Naive thymus-derived CD8-positive, alpha-beta T cell (primary cell): ENCODE data around the gene RSAD2. TPM values are rescaled to one million over a fixed set of nuclear protein-coding genes. Genes with fewer than 3 reads are reported as not detected.

Source experiments
- ATAC-seq, 2 donors: fragments of 150-1000 bp; cut with Tn5 transposase in 1 of 2; sonication (Bioruptor Pico), chemical (Tn5 transposase) in 1 of 2; 1 replicate in 1 of 2; 2 replicates in 1 of 2; pipeline ENCODE4 v1.10.0; 2021; ENCODE audit warnings: mild to moderate bottlenecking in 2 of 2, moderate library complexity in 2 of 2
- POLR2A ChIA-PET: fragments of 350-600 bp; sonication (Branson Sonifier 250); formaldehyde crosslinking; loops from one replicate; lab custom pipeline; 2021; ENCODE audit warnings: antibody characterized with exemption; lab: Charles Lee
- DNase-seq, 10 donors: peaks; one replicate each; pipeline versions ENCODE4 v3.0.0 to v3.0.0-alpha.2; 2020 to 2022
- H3K27ac Mint-ChIP-seq, 10 donors: one replicate each; pipeline ENCODE4 v1.8.0; 2020 to 2022; ENCODE audit warnings: mild to moderate bottlenecking in 10 of 10, mixed read lengths in 10 of 10, moderate library complexity in 4 of 10, inconsistent platforms in 1 of 10
- H3K27me3 Mint-ChIP-seq, 5 donors: one replicate each; pipeline ENCODE4 v1.8.0; 2021 to 2022; ENCODE audit warnings: mixed read lengths in 5 of 5
- H3K36me3 Mint-ChIP-seq, 3 donors: one replicate each; pipeline ENCODE4 v1.8.0; 2020 to 2022; ENCODE audit warnings: mixed read lengths in 3 of 3, mild to moderate bottlenecking in 2 of 3, inconsistent platforms in 1 of 3
- H3K4me1 Mint-ChIP-seq, 4 donors: one replicate each; pipeline ENCODE4 v1.8.0; 2021 to 2022; ENCODE audit warnings: mixed read lengths in 4 of 4
- H3K4me3 Mint-ChIP-seq, 10 donors: one replicate each; pipeline ENCODE4 v1.8.0; 2020 to 2022; ENCODE audit warnings: mild to moderate bottlenecking in 10 of 10, mixed read lengths in 10 of 10, moderate library complexity in 6 of 10, inconsistent platforms in 1 of 10
- H3K9me3 Mint-ChIP-seq, 9 donors: one replicate each; pipeline ENCODE4 v1.8.0; 2020 to 2022; ENCODE audit warnings: mixed read lengths in 9 of 9, mild to moderate bottlenecking in 3 of 9, inconsistent platforms in 1 of 9, moderate library complexity in 1 of 9
- polyA plus RNA-seq, 3 donors: library from polyadenylated mRNA; unstranded; fragments of 300-500 nt; fragmentation: Illumina TruSeq; gene quantifications; one replicate each; pipeline ENCODE4 v1.2.3, GENCODE V29; 2021
- total RNA-seq, 8 experiments: library from RNA in 2 of 8; stranded (reverse) in 2 of 8; gene quantifications; one replicate each; pipeline ENCODE4 v1.2.3 and lab custom pipeline; 2021 to 2026

RSAD2 gene
- total and polyA plus RNA-seq, 5 experiments from 2014 or later: 4.0 to 11.1 (median 5.2) TPM

DNA sequence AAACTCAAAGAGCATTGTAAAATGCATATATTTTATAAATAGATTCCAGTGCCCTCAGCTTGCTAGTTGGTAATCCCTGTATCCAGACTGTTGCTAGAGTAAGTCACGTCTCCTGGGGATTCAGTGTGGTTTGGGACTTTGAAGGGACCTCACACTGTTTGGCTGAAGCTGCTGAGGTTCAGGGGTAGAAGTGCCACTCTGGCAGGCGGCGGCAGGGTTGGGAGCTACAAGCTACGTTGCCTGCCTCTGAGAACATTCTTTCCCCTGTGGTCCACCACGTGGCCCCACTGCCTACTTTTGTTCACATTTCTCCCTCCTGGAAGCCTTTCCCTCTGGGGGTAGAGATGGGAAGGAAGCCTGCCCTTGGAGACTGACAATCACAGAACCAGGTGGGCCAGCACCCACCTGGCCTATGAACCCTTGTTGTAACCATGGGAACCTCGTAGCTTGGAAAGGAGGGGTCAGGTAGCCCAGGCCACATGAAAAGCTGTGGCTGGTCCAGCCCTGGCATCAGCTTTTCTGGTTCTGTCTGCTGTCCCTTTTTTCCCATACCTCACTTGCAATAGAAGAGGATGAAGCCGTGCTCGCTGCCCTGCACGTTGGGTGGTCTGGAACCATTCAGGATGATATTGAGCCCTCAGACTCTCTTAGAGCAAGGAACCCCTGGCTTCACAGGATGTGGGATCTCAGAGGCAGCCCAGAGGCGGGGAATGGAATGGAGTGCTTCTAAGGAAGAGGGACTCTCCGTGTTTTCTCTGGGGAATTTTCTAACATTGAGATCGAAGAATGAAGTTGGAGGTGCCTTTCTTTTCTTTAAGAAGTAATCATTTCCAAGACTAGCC is 42.5 kb downstream of the RSAD2 start:
- ATAC-seq: no peak
- no peaks in the 10 kb centered on the region for H3K27me3 Mint-ChIP-seq
- H3K36me3 Mint-ChIP-seq: peaks cover 0 to 4% (median 4%) of the 10 kb centered on the region in 3 donors
- H3K9me3 Mint-ChIP-seq: peaks cover 0 to 3% (median 0%) of the 10 kb centered on the region in 9 donors
- peak overlapping the region; percentile 72 to 89 (median 77) for H3K4me3 Mint-ChIP-seq
- no peak for DNase-seq
- H3K27ac Mint-ChIP-seq: peak overlapping the region; percentile 47 to 93 (median 77)
- POLR2A ChIA-PET: interaction anchor here (0.7 to 6.7 kb wide), 5 partner anchors 10 to 49 kb away, joined by 3 to 55 read pairs (median 3); no protein-coding TSS in a partner anchor
- H3K4me1 Mint-ChIP-seq: peaks cover 50 to 85% (median 80%) of the 10 kb centered on the region in 4 donors

DNA sequence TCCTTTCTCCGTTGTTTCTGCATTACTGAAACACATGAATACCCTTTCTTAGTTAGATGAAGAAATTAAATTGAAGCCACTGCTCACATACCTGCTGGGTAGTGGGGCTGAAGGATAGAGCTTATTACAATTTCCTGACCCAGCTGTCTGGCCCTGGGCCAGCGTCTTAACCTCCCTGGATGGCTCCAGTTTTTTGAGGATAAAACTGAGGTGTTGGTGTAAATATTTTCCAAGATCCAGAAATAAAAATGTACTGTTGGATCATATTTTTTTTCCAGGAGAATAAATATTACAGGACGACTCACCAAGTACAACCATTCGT is 43.1 kb downstream of the RSAD2 start:
- peaks cover 0 to 3% (median 0%) of the 10 kb centered on the region in 9 donors for H3K9me3 Mint-ChIP-seq
- H3K4me3 Mint-ChIP-seq: peak overlapping the region in 7 of 10 donors; percentile 11 to 83 (median 60)
- ATAC-seq: no peak
- peaks cover 0 to 4% (median 4%) of the 10 kb centered on the region in 3 donors for H3K36me3 Mint-ChIP-seq
- peak overlapping the region in 6 of 10 donors; percentile 52 to 91 (median 68) for H3K27ac Mint-ChIP-seq
- H3K4me1 Mint-ChIP-seq: peaks cover 54 to 85% (median 80%) of the 10 kb centered on the region in 4 donors
- POLR2A ChIA-PET: interaction anchor here (0.9 to 6.7 kb wide), 5 partner anchors 11 to 111 kb away, joined by 3 to 55 read pairs (median 5); no protein-coding TSS in a partner anchor
- no peak for DNase-seq
- H3K27me3 Mint-ChIP-seq: no peaks in the 10 kb centered on the region

GRCh38 chr2:6921321-6921922 is 43.8 kb downstream of the RSAD2 start:
- Mint-ChIP-seq H3K36me3 (peaks cover 0 to 9% (median 7%) of the 10 kb centered on the region in 3 donors), H3K4me3 (peak overlapping the region in 7 of 10 donors; percentile 1 to 75 (median 63)), H3K9me3 (peaks cover 0 to 3% (median 0%) of the 10 kb centered on the region in 9 donors), H3K4me1 (peaks cover 59 to 85% (median 80%) of the 10 kb centered on the region in 4 donors), H3K27me3 (no peaks in the 10 kb centered on the region), H3K27ac (peak overlapping the region in 8 of 10 donors; percentile 11 to 88 (median 62))
- POLR2A ChIA-PET: interaction anchor here (0.9 to 6.7 kb wide), 5 partner anchors 11 to 110 kb away, joined by 3 to 55 read pairs (median 5); no protein-coding TSS in a partner anchor
- ATAC-seq (no peak), DNase-seq (no peak)

- POLR2A ChIA-PET: interaction anchor here (0.7 to 6.7 kb wide), 4 partner anchors 12 to 109 kb away, joined by 3 to 55 read pairs (median 7); no protein-coding TSS in a partner anchor
- peak in 2 of 10 donors; percentile 34 to 39 for DNase-seq
- Mint-ChIP-seq H3K4me1 (peaks cover 65 to 87% (median 84%) of the 10 kb centered on the region in 4 donors), H3K4me3 (peak overlapping the region in 7 of 10 donors; percentile 16 to 67 (median 54)), H3K27me3 (no peaks in the 10 kb centered on the region), H3K27ac (peak overlapping the region in 8 of 10 donors; percentile 9 to 85 (median 45)), H3K36me3 (peaks cover 0 to 13% (median 7%) of the 10 kb centered on the region in 3 donors), H3K9me3 (peaks cover 0 to 3% (median 0%) of the 10 kb centered on the region in 9 donors)
- peak; percentile 28 to 66 for ATAC-seq
Measured at GRCh38 chr2:6922201-6922656, 44.7 kb downstream of the RSAD2 start.

DNA sequence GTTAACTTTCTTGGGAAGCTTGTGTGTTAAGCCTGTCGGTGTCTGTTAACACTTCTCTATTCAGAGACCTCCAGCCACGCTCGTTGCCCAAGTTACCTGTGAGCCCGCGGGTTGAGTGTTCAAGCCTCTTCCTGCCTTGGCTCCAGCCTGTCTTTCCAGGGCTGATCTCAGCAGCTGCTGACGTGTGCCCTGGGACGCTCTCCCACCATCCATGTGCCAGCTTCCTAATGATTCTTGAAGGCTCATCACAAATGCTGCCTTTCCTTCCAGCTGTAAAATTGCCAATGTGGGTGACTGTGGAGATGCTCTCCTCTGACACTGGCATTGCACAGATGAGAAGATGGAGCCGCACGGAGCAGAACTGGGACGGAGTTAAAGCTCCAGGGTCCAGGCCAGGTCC is 45.7 kb downstream of the RSAD2 start:
- ATAC-seq: no peak
- H3K27ac Mint-ChIP-seq: peak overlapping the region; percentile 5 to 85 (median 66)
- no peak for DNase-seq
- peaks cover 0 to 5% (median 0%) of the 10 kb centered on the region in 9 donors for H3K9me3 Mint-ChIP-seq
- H3K4me1 Mint-ChIP-seq: peaks cover 70 to 98% (median 92%) of the 10 kb centered on the region in 4 donors
- peaks cover 4 to 24% (median 13%) of the 10 kb centered on the region in 3 donors for H3K36me3 Mint-ChIP-seq
- H3K4me3 Mint-ChIP-seq: peak overlapping the region in 6 of 10 donors; percentile 30 to 67 (median 59)
- POLR2A ChIA-PET: interaction anchor here (0.6 to 6.7 kb wide), 2 partner anchors 13 to 26 kb away, joined by 3 to 55 read pairs; no protein-coding TSS in a partner anchor
- no peaks in the 10 kb centered on the region for H3K27me3 Mint-ChIP-seq

- Mint-ChIP-seq H3K27ac (peak overlapping the region; percentile 63 to 93 (median 80)), H3K36me3 (peaks cover 4 to 22% (median 18%) of the 10 kb centered on the region in 3 donors), H3K27me3 (no peaks in the 10 kb centered on the region), H3K4me1 (peaks cover 70 to 99% (median 95%) of the 10 kb centered on the region in 4 donors), H3K4me3 (peak overlapping the region in 7 of 10 donors; percentile 20 to 65 (median 46)), H3K9me3 (peaks cover 0 to 5% (median 0%) of the 10 kb centered on the region in 9 donors)
- ATAC-seq (no peak), DNase-seq (no peak)
- POLR2A ChIA-PET: interaction anchor here (6.7 kb wide), 1 partner anchor 14 kb away, joined by 55 read pairs; no protein-coding TSS in a partner anchor
Measured at GRCh38 chr2:6924101-6924923, 46.7 kb downstream of the RSAD2 start.

DNA sequence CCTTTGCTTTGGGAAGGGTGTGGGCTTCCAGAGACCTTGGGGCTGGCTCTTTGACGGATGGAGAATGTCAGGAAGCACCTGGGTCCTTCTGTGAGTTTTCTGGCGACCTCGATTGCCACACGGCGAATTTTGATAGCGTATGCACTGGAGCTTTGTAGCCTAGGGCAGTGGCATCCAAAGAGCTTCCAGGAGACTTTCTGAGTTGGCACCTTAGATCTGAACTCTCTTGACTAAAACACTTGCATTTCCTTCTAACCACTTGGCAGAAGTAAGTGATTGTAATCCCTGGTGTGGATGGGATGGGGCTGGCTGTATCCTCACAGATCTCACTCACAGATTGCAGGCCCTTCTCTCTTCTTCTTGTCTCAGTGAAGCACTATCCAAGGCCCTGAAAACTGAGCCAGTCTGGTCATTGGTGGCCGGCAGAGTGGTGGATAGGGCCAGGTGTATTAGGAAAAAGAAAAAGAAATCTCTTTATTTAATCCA is 47.4 kb downstream of the RSAD2 start:
- peak overlapping the region in 9 of 10 donors; percentile 23 to 93 (median 77) for H3K27ac Mint-ChIP-seq
- POLR2A ChIA-PET: no interaction called here
- H3K9me3 Mint-ChIP-seq: peaks cover 0 to 2% (median 0%) of the 10 kb centered on the region in 9 donors
- peaks cover 69 to 99% (median 95%) of the 10 kb centered on the region in 4 donors for H3K4me1 Mint-ChIP-seq
- peaks cover 4 to 22% (median 19%) of the 10 kb centered on the region in 3 donors for H3K36me3 Mint-ChIP-seq
- DNase-seq (no peak), ATAC-seq (no peak)
- H3K27me3 Mint-ChIP-seq: no peaks in the 10 kb centered on the region
- peak overlapping the region in 6 of 10 donors; percentile 11 to 54 (median 46) for H3K4me3 Mint-ChIP-seq

- peaks cover 62 to 94% (median 88%) of the 10 kb centered on the region in 4 donors for H3K4me1 Mint-ChIP-seq
- H3K9me3 Mint-ChIP-seq: peaks cover 0 to 2% (median 0%) of the 10 kb centered on the region in 9 donors
- H3K4me3 Mint-ChIP-seq: peak overlapping the region in 2 of 10 donors; percentile 18 to 63
- H3K36me3 Mint-ChIP-seq: peaks cover 4 to 25% (median 23%) of the 10 kb centered on the region in 3 donors
- H3K27me3 Mint-ChIP-seq: no peaks in the 10 kb centered on the region
- DNase-seq (no peak), ATAC-seq (no peak)
- peak overlapping the region in 6 of 10 donors; percentile 10 to 87 (median 62) for H3K27ac Mint-ChIP-seq
- POLR2A ChIA-PET: no interaction called here
Measured at GRCh38 chr2:6926071-6926732, 48.6 kb downstream of the RSAD2 start.

- Mint-ChIP-seq H3K27ac (peak overlapping the region in 8 of 10 donors; percentile 0 to 77 (median 34)), H3K27me3 (no peaks in the 10 kb centered on the region), H3K4me3 (peak overlapping the region in 1 of 10 donors; percentile 26), H3K9me3 (peaks cover 0 to 11% (median 3%) of the 10 kb centered on the region in 9 donors), H3K4me1 (peaks cover 55 to 93% (median 86%) of the 10 kb centered on the region in 4 donors), H3K36me3 (peaks cover 13 to 33% (median 29%) of the 10 kb centered on the region in 3 donors)
- no peak for DNase-seq
- ATAC-seq: no peak
- POLR2A ChIA-PET: interaction anchor here (0.9 to 1.4 kb wide), 2 partner anchors 9 to 17 kb away, joined by 3 to 7 read pairs; no protein-coding TSS in a partner anchor
Measured at GRCh38 chr2:6927186-6927585, 49.6 kb downstream of the RSAD2 start.

DNA sequence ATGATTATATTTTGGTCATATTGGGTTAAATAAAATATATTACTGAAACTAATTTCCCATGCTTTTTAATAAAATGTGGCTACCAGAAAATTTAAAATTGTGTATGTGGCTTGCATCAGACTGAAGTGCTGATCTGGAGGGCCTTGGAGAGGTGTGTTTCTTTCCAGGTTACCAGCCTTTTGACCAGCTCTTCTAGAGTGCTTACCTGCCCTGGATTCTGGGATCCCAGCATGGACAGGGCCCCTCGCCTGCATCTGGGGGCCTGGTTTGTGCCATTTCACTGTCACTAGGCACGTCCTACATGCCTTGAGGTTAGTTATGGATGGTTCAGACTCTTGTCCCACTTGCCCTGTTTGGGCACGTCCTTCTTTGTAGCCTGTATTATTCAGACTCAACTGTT is 50.2 kb downstream of the RSAD2 start:
- Mint-ChIP-seq H3K27ac (peak overlapping the region in 6 of 10 donors; percentile 7 to 78 (median 60)), H3K4me3 (peak overlapping the region in 1 of 10 donors; percentile 12), H3K36me3 (peaks cover 14 to 36% (median 29%) of the 10 kb centered on the region in 3 donors), H3K9me3 (peaks cover 0 to 14% (median 3%) of the 10 kb centered on the region in 9 donors), H3K27me3 (no peaks in the 10 kb centered on the region), H3K4me1 (peaks cover 54 to 93% (median 82%) of the 10 kb centered on the region in 4 donors)
- DNase-seq (no peak), ATAC-seq (no peak)
- POLR2A ChIA-PET: interaction anchor here (1.4 kb wide), 1 partner anchor 9 kb away, joined by 7 read pairs; no protein-coding TSS in a partner anchor
